Measurements from ENCODE around the gene WWP2.
"Not testable (repeated sequence)": the region's sequence is repeated elsewhere in the genome, so short reads cannot be mapped to it uniquely, and the experiment has no call there.

WWP2 gene

DNA sequence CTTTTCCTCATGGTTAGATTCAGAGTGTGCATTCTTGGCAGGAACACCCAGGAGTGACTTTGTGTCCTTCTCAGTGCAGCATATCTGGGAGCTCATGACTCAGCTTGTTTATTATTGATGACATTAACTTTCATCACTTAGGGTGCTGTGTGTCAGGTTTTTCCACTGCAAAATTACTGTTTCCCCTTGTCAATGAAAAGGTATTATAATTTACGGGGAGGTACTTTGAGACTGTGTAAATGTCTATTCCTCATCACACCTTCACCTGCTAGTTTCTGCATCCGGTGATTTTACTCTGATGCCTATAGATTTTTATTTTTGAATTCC is 50.5 kb downstream of the WWP2 start:
- TF ChIP-seq, protein P1, sequence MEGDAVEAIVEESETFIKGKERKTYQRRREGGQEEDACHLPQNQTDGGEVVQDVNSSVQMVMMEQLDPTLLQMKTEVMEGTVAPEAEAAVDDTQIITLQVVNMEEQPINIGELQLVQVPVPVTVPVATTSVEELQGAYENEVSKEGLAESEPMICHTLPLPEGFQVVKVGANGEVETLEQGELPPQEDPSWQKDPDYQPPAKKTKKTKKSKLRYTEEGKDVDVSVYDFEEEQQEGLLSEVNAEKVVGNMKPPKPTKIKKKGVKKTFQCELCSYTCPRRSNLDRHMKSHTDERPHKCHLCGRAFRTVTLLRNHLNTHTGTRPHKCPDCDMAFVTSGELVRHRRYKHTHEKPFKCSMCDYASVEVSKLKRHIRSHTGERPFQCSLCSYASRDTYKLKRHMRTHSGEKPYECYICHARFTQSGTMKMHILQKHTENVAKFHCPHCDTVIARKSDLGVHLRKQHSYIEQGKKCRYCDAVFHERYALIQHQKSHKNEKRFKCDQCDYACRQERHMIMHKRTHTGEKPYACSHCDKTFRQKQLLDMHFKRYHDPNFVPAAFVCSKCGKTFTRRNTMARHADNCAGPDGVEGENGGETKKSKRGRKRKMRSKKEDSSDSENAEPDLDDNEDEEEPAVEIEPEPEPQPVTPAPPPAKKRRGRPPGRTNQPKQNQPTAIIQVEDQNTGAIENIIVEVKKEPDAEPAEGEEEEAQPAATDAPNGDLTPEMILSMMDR (IDR thresholded peaks at IDR 0.05; ENCODE audit: control insufficient read depth, insufficient read depth, low read depth, low read length, missing control alignments) = no peak
- no peak for DNase-seq (ENCODE audit: low read depth)
- no peak overlapping the region for H3K4me3 ChIP-seq (ENCODE audit: control insufficient read depth, low read depth, low read length)

DNA sequence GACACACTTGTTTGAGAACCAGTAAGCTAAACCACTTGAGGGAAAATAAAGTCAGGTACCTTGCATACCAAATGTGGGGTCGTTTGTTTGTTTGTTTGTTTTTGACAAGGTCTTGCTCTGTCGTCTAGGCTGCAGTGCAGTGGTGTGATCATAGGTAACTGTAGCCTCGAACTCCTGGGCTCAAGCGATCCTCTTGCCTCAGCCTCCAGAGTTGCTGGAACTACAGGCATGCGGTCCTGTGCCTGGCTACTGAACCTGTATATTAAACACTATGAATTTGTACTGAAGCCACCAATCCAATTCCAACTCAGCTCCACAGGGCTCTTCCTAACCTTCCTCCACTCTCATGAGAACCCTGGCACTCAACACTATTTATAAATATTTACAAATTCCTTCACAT is 51.9 kb downstream of the WWP2 start:
- TF ChIP-seq, protein P1 (IDR thresholded peaks at IDR 0.05; ENCODE audit: control insufficient read depth, insufficient read depth, low read depth, low read length, missing control alignments) = no peak
- DNase-seq (ENCODE audit: low read depth) = no peak
- H3K4me3 ChIP-seq (ENCODE audit: control insufficient read depth, low read depth, low read length) = no peak overlapping the region

- TF ChIP-seq, protein P1 (IDR thresholded peaks at IDR 0.05; ENCODE audit: control insufficient read depth, insufficient read depth, low read depth, low read length, missing control alignments) = no peak
- no peak overlapping the region for H3K4me3 ChIP-seq (ENCODE audit: control insufficient read depth, low read depth, low read length)
- no peak for DNase-seq (ENCODE audit: low read depth)
Measured at GRCh38 chr16:69814561-69814960, 52.4 kb downstream of the WWP2 start.

- DNase-seq (ENCODE audit: low read depth); H3K4me3 ChIP-seq (ENCODE audit: control insufficient read depth, low read depth, low read length): not testable (repeated sequence)
Measured at GRCh38 chr16:69815216-69815883, 53.2 kb downstream of the WWP2 start.

DNA sequence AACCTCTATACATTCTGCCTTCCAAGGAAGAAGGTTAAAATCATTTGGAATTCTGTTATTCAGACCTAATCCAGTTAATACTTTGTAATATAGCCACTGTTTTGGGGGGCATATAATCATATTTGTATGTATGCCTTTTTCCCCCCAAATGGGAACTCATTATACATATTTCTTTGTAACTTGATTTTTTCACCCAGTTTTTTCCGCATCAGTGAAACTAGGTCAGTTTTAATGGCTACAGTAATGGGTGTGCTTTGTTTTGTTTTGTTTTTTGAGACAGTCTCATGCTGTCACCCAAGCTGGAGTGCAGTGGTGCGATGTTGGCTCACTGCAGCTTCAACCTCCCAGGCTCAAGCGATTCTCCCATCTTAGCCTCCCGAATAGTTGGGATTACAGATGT is 54.9 kb downstream of the WWP2 start:
- TF ChIP-seq, protein P1 (IDR thresholded peaks at IDR 0.05; ENCODE audit: control insufficient read depth, insufficient read depth, low read depth, low read length, missing control alignments) = no peak
- no peak overlapping the region for H3K4me3 ChIP-seq (ENCODE audit: control insufficient read depth, low read depth, low read length)
- DNase-seq (ENCODE audit: low read depth) = no peak

GRCh38 chr16:69818891-69819545 is 56.9 kb downstream of the WWP2 start:
- no peak overlapping the region for H3K4me3 ChIP-seq (ENCODE audit: control insufficient read depth, low read depth, low read length)
- DNase-seq (ENCODE audit: low read depth) = no peak
- TF ChIP-seq, protein P1 (IDR thresholded peaks at IDR 0.05; ENCODE audit: control insufficient read depth, insufficient read depth, low read depth, low read length, missing control alignments) = no peak

DNA sequence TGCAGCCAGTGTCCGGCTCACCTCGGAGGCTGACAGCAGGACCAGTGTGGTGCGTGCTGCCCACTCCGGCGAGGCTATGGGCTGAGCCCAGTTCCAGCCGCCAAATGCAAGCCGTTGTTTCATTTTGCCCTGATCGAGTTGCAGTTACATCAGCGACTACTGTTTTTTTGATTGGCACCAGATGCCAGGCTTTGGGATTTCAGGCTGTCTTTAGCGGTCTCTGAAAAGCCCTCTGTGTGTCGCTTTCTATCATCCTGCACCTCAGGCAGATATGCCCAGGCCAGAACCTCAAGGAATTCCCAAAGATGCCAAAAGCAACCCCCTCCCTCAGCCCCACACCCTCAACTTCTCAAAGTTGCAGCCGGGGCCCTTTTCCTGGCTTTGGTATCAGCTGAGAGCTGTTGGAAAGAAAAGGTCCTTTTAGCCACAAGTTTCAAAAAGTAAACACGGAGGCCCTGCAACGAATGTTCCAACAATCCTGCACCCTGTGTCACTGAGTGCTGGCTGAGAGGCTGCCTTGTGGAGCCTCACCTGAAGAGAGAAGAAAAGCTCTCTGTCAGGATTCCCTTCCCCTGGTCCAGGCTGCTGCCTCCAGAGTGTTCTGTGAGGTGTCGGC is 58.9 kb downstream of the WWP2 start:
- H3K4me3 ChIP-seq (ENCODE audit: control insufficient read depth, low read depth, low read length) = peak overlapping the region; percentile 18
- TF ChIP-seq, protein P1 (IDR thresholded peaks at IDR 0.05; ENCODE audit: control insufficient read depth, insufficient read depth, low read depth, low read length, missing control alignments) = no peak
- peak; percentile 37 for DNase-seq (ENCODE audit: low read depth)

Measured in AG09309 (cell line).